SK-N-SH (cell line): Measurements from ENCODE around the gene TSC22D1. TPM values are rescaled to one million over a fixed set of nuclear protein-coding genes. Genes with fewer than 3 reads are reported as not detected.

Source experiments
- CTCF ChIA-PET: fragments of 300-600, 350-600 bp; formaldehyde crosslinking; extraction: SDS; loops from one replicate; lab custom pipeline; 2021; lab: Yijun Ruan, JAX
- POLR2A ChIA-PET: fragments of 350-600 bp; sonication (Branson Sonifier 250); formaldehyde crosslinking; extraction: SDS; loops from one replicate; lab custom pipeline; 2020; ENCODE audit warnings: antibody characterized with exemption, inconsistent platforms; lab: Yijun Ruan, JAX
- DNase-seq: peaks from one replicate; pipeline ENCODE4 v3.0.0; 2012
- H2AFZ ChIP-seq: fragments of 200-600 bp; sonication (generic); 2 replicates; pipeline ENCODE4 v1.8.1; 2016; ENCODE audit warnings: antibody characterized with exemption, mild to moderate bottlenecking, low read depth
- H3F3A ChIP-seq: fragments of 200-600 bp; sonication (generic); replicated peaks from 2 replicates; pipeline ENCODE3; 2016; ENCODE audit warnings: antibody characterized with exemption, mild to moderate bottlenecking; ENCODE audit not compliant: insufficient read depth
- H3K27ac ChIP-seq, 2 experiments: fragments of 200-500 bp in 1 of 2; fragments of 200-600 bp in 1 of 2; sonication (Bioruptor generic) in 1 of 2; sonication (generic), shearing (Covaris generic) in 1 of 2; 2 replicates each; pipeline versions ENCODE4 v1.5.1 to v1.6.1; 2014 to 2016; ENCODE audit warnings: low read depth in 2 of 2, inconsistent platforms in 1 of 2, low read length in 1 of 2, mild to moderate bottlenecking in 1 of 2, mixed read lengths in 1 of 2
- H3K27me3 ChIP-seq: fragments of 200-600 bp; sonication (generic), shearing (Covaris generic); 2 replicates; pipeline ENCODE4 v1.6.1; 2016; ENCODE audit warnings: mixed run types; ENCODE audit not compliant: insufficient read depth
- H3K36me3 ChIP-seq, 2 experiments: fragments of 200-500 bp in 1 of 2; fragments of 200-600 bp in 1 of 2; sonication (Bioruptor generic) in 1 of 2; sonication (generic) in 1 of 2; replicated peaks in 1 of 2; 2 replicates each; pipeline versions ENCODE3 to v1.5.1; 2014 to 2016; ENCODE audit warnings: low read length in 1 of 2, mild to moderate bottlenecking in 1 of 2; ENCODE audit not compliant: insufficient read depth in 2 of 2, control insufficient read depth in 1 of 2
- H3K4me1 ChIP-seq, 2 experiments: fragments of 200-500 bp in 1 of 2; fragments of 200-600 bp in 1 of 2; sonication (Bioruptor generic) in 1 of 2; sonication (generic), shearing (Covaris generic) in 1 of 2; 2 replicates each; pipeline versions ENCODE4 v1.5.1 to v1.6.1; 2014 to 2016; ENCODE audit warnings: low read depth in 1 of 2, low read length in 1 of 2, mixed run types in 1 of 2; ENCODE audit not compliant: insufficient read depth in 2 of 2, control insufficient read depth in 1 of 2
- H3K4me2 ChIP-seq: fragments of 200-600 bp; sonication (generic), shearing (Covaris generic); 2 replicates; pipeline ENCODE4 v1.6.1; 2017; ENCODE audit warnings: mixed run types
- H3K4me3 ChIP-seq, 2 experiments: fragments of 200-500 bp in 1 of 2; fragments of 200-600 bp in 1 of 2; sonication (Bioruptor generic) in 1 of 2; sonication (generic), shearing (Covaris generic) in 1 of 2; 2 replicates each; pipeline versions ENCODE4 v1.5.1 to v1.8.1; 2014 to 2016; ENCODE audit warnings: low read depth in 2 of 2, inconsistent platforms in 1 of 2, low read length in 1 of 2, mild to moderate bottlenecking in 1 of 2, mixed read lengths in 1 of 2, moderate library complexity in 1 of 2
- H3K79me2 ChIP-seq: fragments of 200-600 bp; sonication (generic); 2 replicates; pipeline ENCODE4 v1.8.1; 2017; ENCODE audit warnings: mild to moderate bottlenecking; ENCODE audit not compliant: insufficient read depth
- H3K9ac ChIP-seq: fragments of 200-600 bp; sonication (generic); 2 replicates; pipeline ENCODE4 v1.6.1; 2017; ENCODE audit warnings: mixed run types
- H3K9me2 ChIP-seq: fragments of 200-600 bp; sonication (generic); 2 replicates; pipeline ENCODE4 v1.6.1; 2017; ENCODE audit warnings: mixed run types
- H3K9me3 ChIP-seq: fragments of 200-600 bp; sonication (generic); 2 replicates; pipeline ENCODE4 v1.6.1; 2017; ENCODE audit warnings: mixed run types, mild to moderate bottlenecking, moderate library complexity
- H4K20me1 ChIP-seq: fragments of 200-600 bp; sonication (generic); 2 replicates; pipeline ENCODE4 v1.6.1; 2017; ENCODE audit warnings: mild to moderate bottlenecking, mixed run types; ENCODE audit not compliant: insufficient read depth
- CHD2 ChIP-seq: fragments of 150-350 bp; IDR thresholded peaks from 2 replicates; pipeline ENCODE4 v1.6.1; 2018; ENCODE audit warnings: low read length; ENCODE audit not compliant: partially characterized antibody
- ELF1 ChIP-seq: IDR thresholded peaks from 2 replicates; pipeline ENCODE4 v1.4.0; 2012
- FOSL2 ChIP-seq: IDR thresholded peaks from 2 replicates; pipeline ENCODE4 v1.4.0; 2012; ENCODE audit warnings: low read depth, mild to moderate bottlenecking, moderate library complexity, borderline replicate concordance
- FOXJ3 ChIP-seq: sonication (generic); formaldehyde crosslinking; IDR thresholded peaks from 2 replicates; pipeline ENCODE4 v1.5.1; 2020; ENCODE audit warnings: mild to moderate bottlenecking, missing genetic modification reagents
- GABPA ChIP-seq: IDR thresholded peaks from 2 replicates; pipeline ENCODE4 v1.4.0; 2012; ENCODE audit warnings: low read depth, mild to moderate bottlenecking
- MEF2A ChIP-seq: IDR thresholded peaks from 2 replicates; pipeline ENCODE4 v1.4.0; 2012; ENCODE audit warnings: low read depth, borderline replicate concordance
- NRF1 ChIP-seq: IDR thresholded peaks from 2 replicates; pipeline ENCODE4 v1.6.1; 2012; ENCODE audit warnings: low read depth, mild to moderate bottlenecking, low read length
- POLR2AphosphoS5 ChIP-seq: IDR thresholded peaks from 2 replicates; pipeline ENCODE4 v1.6.1; 2012; ENCODE audit warnings: low read depth, low read length
- RCOR1 ChIP-seq: fragments of 150-350 bp; IDR thresholded peaks from 2 replicates; pipeline ENCODE4 v1.6.1; 2017; ENCODE audit warnings: antibody characterized with exemption, low read length
- RXRA ChIP-seq: IDR thresholded peaks from 2 replicates; pipeline ENCODE4 v1.4.0; 2012; ENCODE audit warnings: low read depth, mild to moderate bottlenecking, borderline replicate concordance
- SIN3A ChIP-seq: IDR thresholded peaks from 2 replicates; pipeline ENCODE4 v1.6.1; 2012; ENCODE audit warnings: low read depth, mild to moderate bottlenecking, low read length, moderate library complexity, borderline replicate concordance
- TAF1 ChIP-seq: IDR thresholded peaks from 2 replicates; pipeline ENCODE4 v1.6.1; 2012; ENCODE audit warnings: low read depth, mild to moderate bottlenecking, low read length, moderate library complexity, borderline replicate concordance
- YY1 ChIP-seq: IDR thresholded peaks from 2 replicates; pipeline ENCODE4 v1.4.0; 2012; ENCODE audit warnings: low read depth, mild to moderate bottlenecking
- ZBTB33 ChIP-seq: IDR thresholded peaks from 2 replicates; pipeline ENCODE4 v1.4.0; 2012; ENCODE audit warnings: low read depth, borderline replicate concordance
- WGBS: methylation state at CpG from one replicate; pipeline ENCODE4 v1.1.6; 2017; ENCODE audit warnings: low lambda C conversion rate; 5-methylcytosine and 5-hydroxymethylcytosine counted together
- polyA plus RNA-seq, 3 experiments: library from polyadenylated mRNA; depleted of rRNA; stranded (reverse); fragments of >200 nt; gene quantifications; 2 replicates each; pipeline ENCODE4 v1.2.3, GENCODE V29; 2012
- TF ChIP-seq, protein P1 (sequence below): IDR thresholded peaks from 2 replicates; pipeline ENCODE4 v1.4.0; 2012; ENCODE audit warnings: low read depth
- TF ChIP-seq, protein P2 (sequence below): fragments of 150-350 bp; IDR thresholded peaks from 2 replicates; pipeline ENCODE4 v1.6.1; 2016; ENCODE audit warnings: mild to moderate bottlenecking, low read depth, low read length
- TF ChIP-seq, protein P3 (sequence below): IDR thresholded peaks from 2 replicates; pipeline ENCODE4 v1.4.0; 2012; ENCODE audit warnings: low read depth, borderline replicate concordance
- TF ChIP-seq, protein P4 (sequence below): fragments of 200-600 bp; sonication (generic); IDR thresholded peaks from 2 replicates; pipeline ENCODE4 v1.6.1; 2017; ENCODE audit warnings: antibody characterized with exemption, mild to moderate bottlenecking, moderate library complexity

TSC22D1 gene
- polyA plus RNA-seq, 1 of the 3 experiments (the other 2 are of a cell fraction) = 137 TPM

GRCh38 chr13:44417876-44418275, 158.3 kb downstream of the TSC22D1 start:
- no peak for DNase-seq
- H3F3A ChIP-seq = no peaks in the 10 kb centered on the region
- no peak overlapping the region for H3K27ac ChIP-seq
- TF ChIP-seq YY1 = no peak
- TF ChIP-seq, protein P1, sequence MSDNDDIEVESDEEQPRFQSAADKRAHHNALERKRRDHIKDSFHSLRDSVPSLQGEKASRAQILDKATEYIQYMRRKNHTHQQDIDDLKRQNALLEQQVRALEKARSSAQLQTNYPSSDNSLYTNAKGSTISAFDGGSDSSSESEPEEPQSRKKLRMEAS = no peak
- no peak for TF ChIP-seq MEF2A
- no peak for TF ChIP-seq RXRA
- TF ChIP-seq, protein P2, sequence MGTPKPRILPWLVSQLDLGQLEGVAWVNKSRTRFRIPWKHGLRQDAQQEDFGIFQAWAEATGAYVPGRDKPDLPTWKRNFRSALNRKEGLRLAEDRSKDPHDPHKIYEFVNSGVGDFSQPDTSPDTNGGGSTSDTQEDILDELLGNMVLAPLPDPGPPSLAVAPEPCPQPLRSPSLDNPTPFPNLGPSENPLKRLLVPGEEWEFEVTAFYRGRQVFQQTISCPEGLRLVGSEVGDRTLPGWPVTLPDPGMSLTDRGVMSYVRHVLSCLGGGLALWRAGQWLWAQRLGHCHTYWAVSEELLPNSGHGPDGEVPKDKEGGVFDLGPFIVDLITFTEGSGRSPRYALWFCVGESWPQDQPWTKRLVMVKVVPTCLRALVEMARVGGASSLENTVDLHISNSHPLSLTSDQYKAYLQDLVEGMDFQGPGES = no peak
- no peak for TF ChIP-seq RCOR1
- TF ChIP-seq ELF1 = no peak
- no peak for TF ChIP-seq FOXJ3 (CRISPR knock-in tag)
- TF ChIP-seq, protein P3, sequence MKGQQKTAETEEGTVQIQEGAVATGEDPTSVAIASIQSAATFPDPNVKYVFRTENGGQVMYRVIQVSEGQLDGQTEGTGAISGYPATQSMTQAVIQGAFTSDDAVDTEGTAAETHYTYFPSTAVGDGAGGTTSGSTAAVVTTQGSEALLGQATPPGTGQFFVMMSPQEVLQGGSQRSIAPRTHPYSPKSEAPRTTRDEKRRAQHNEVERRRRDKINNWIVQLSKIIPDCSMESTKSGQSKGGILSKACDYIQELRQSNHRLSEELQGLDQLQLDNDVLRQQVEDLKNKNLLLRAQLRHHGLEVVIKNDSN = no peak
- TF ChIP-seq TAF1 = no peak
- TF ChIP-seq SIN3A = no peak
- TF ChIP-seq POLR2AphosphoS5 = no peak
- TF ChIP-seq GABPA = no peak
- H3K36me3 ChIP-seq = no peaks in the 10 kb centered on the region
- H4K20me1 ChIP-seq = no peaks in the 10 kb centered on the region
- 84% methylated on average over 6 of the region's 7 CpGs for WGBS
- CTCF ChIA-PET = interaction anchor here (1.2 kb wide), 1 partner anchor 29 kb away, joined by 3 read pairs; no protein-coding TSS in a partner anchor
- H3K4me1 ChIP-seq = no peaks in the 10 kb centered on the region
- no peak overlapping the region for H2AFZ ChIP-seq
- H3K9ac ChIP-seq = no peak overlapping the region
- H3K9me2 ChIP-seq = no peaks in the 10 kb centered on the region
- H3K4me2 ChIP-seq = no peak overlapping the region
- POLR2A ChIA-PET = no interaction called here
- no peak overlapping the region for H3K4me3 ChIP-seq
- no peaks in the 10 kb centered on the region for H3K79me2 ChIP-seq
- H3K27me3 ChIP-seq = no peaks in the 10 kb centered on the region
- no peaks in the 10 kb centered on the region for H3K9me3 ChIP-seq

DNA sequence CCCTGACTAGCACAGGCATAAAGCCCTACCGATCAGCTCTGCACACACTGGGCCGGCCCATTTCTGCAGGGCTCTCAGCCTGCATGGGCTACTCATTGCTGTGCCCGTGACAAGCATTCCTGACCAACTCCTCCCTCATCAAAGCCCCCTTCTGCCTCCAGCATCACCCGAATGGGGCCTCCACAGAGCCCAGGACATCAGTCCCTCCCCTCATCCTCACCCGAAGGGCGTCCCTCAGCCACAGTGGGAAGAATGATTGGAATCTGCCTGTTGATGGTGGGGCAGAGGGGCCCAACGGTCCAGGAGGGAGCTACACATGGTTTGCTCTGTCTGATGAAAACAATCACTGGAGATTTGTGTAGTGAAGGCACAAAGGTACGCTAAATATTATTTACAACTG, 158.7 kb downstream of the TSC22D1 start:
- H3K27ac ChIP-seq = no peak overlapping the region
- no peaks in the 10 kb centered on the region for H3K36me3 ChIP-seq
- no peaks in the 10 kb centered on the region for H3K9me2 ChIP-seq
- WGBS = 83% methylated on average over 8 of the region's 8 CpGs
- H3K4me2 ChIP-seq = no peak overlapping the region
- no peak overlapping the region for H2AFZ ChIP-seq
- no peaks in the 10 kb centered on the region for H3K79me2 ChIP-seq
- DNase-seq = no peak
- TF ChIP-seq ZBTB33 = no peak
- TF ChIP-seq, protein P4, sequence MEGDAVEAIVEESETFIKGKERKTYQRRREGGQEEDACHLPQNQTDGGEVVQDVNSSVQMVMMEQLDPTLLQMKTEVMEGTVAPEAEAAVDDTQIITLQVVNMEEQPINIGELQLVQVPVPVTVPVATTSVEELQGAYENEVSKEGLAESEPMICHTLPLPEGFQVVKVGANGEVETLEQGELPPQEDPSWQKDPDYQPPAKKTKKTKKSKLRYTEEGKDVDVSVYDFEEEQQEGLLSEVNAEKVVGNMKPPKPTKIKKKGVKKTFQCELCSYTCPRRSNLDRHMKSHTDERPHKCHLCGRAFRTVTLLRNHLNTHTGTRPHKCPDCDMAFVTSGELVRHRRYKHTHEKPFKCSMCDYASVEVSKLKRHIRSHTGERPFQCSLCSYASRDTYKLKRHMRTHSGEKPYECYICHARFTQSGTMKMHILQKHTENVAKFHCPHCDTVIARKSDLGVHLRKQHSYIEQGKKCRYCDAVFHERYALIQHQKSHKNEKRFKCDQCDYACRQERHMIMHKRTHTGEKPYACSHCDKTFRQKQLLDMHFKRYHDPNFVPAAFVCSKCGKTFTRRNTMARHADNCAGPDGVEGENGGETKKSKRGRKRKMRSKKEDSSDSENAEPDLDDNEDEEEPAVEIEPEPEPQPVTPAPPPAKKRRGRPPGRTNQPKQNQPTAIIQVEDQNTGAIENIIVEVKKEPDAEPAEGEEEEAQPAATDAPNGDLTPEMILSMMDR = no peak
- TF ChIP-seq FOSL2 = no peak
- TF ChIP-seq TAF1 = no peak
- TF ChIP-seq GABPA = no peak
- no peak for TF ChIP-seq FOXJ3 (CRISPR knock-in tag)
- no peak for TF ChIP-seq CHD2
- no peak for TF ChIP-seq YY1
- TF ChIP-seq NRF1 = no peak
- no peak for TF ChIP-seq RXRA
- TF ChIP-seq ELF1 = no peak
- POLR2A ChIA-PET = no interaction called here
- no peaks in the 10 kb centered on the region for H3F3A ChIP-seq
- H4K20me1 ChIP-seq = no peaks in the 10 kb centered on the region
- H3K27me3 ChIP-seq = no peaks in the 10 kb centered on the region
- no peaks in the 10 kb centered on the region for H3K9me3 ChIP-seq
- H3K4me3 ChIP-seq = no peak overlapping the region
- no peak overlapping the region for H3K9ac ChIP-seq
- CTCF ChIA-PET = no interaction called here
- no peaks in the 10 kb centered on the region for H3K4me1 ChIP-seq
